ENCODE results near the gene KLHDC10. TPM values are rescaled to one million over a fixed set of nuclear protein-coding genes. Genes with fewer than 3 reads are reported as not detected.

KLHDC10 gene
- total and polyA plus RNA-seq, 2 donors from 2014 or later = 15.7 to 38.9 TPM

DNA sequence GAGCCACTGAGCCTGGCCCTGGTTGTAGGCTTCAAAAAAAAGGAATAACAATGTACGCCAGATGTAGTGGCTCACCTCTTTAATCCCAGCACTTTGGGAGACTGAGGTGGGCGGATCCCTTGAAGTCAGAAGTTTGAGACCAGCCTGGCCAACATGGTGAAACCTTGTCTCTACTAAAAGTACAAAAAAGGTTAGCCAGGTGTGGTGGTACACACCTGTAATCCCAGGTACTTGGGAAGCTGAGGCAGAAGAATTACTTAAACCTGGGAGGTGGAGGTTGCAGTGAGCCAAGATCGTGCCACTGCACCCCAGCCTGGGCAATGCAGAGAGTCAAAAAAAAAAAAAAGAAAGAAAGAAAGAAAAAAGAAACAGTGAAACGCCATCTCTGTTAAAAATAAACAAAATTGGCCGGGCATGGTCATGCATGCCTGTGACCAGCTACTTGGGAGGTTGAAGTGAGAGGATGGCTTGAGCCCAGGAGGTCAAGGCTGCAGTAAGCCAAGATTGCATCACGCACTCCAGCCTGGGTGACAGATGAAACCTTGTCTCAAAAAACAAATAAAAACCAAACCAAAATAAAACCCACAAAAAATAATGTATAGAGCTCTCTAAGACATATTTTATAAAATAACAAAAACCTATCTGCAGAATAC is 4.7 kb upstream of the KLHDC10 start:
- no peak for DNase-seq
- H3K4me3 ChIP-seq (ENCODE audit: low read length in 3 of 3) = no peak overlapping the region
- intact Hi-C loops (cut with DNase I) = no loop called here

DNA sequence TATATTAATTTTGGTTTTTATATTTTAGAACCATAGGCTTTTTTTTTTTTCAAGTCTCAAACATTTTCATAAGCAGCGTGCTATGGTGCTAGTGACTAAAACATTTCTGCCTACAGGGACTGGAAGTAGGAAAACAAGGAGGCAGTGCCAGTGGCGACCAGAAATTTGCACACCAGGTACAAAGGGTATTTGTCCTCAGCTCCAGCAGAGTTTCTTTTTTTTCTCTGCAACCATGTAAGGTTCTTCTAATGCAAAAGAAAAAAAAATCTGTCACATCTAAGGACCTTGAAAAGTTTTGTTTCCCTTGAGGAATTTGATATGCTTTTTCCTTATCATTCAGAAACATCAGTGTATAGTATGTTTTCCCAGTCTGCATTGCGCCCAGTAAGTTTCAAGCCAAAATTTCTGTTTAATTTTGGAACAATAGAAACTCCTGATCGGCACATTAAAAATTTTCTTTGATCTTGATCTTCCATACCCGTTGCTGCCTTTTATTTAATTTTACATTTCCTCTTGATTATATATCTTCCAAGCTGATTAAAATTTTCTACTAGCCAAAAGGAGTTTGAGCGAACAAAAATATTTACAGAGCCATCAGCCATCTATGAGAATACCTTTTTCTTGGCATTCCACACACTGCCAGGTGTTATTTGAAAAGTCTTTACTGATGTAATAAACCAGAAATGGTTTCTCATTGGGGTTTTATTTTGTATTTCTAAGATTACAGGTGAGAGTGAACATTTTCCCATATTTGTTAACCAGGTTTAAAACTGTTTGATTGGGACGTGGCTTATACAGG is 956 bp upstream of the KLHDC10 start:
- Histone ChIP-seq H3K9me3 (ENCODE audit: control insufficient read depth in 2 of 3, insufficient read depth in 1 of 3, low read length in 3 of 3) (no peaks in the 10 kb centered on the region), H3K9ac (ENCODE audit: low read length in 3 of 3) (peak overlapping the region in 2 of 3 donors; percentile 81 to 83), H3K4me1 (ENCODE audit: control insufficient read depth in 2 of 3, insufficient read depth in 2 of 3, low read depth in 1 of 3, low read length in 3 of 3) (peaks cover 3 to 15% (median 10%) of the 10 kb centered on the region in 3 donors), H3K27ac (ENCODE audit: low read depth in 2 of 2, low read length in 2 of 2) (peak overlapping the region in 1 of 2 donors; percentile 75), H3K27me3 (ENCODE audit: control insufficient read depth, insufficient read depth, low read length) (no peaks in the 10 kb centered on the region), H3K4me3 (ENCODE audit: low read length in 3 of 3) (peak overlapping the region; percentile 69 to 87 (median 76)), H3K36me3 (ENCODE audit: control insufficient read depth in 2 of 3, insufficient read depth in 3 of 3, low read length in 3 of 3) (no peaks in the 10 kb centered on the region)
- peak in 1 of 5 donors; percentile 20 for DNase-seq
- no peak for FAIRE-seq
- TF ChIP-seq, protein P1, sequence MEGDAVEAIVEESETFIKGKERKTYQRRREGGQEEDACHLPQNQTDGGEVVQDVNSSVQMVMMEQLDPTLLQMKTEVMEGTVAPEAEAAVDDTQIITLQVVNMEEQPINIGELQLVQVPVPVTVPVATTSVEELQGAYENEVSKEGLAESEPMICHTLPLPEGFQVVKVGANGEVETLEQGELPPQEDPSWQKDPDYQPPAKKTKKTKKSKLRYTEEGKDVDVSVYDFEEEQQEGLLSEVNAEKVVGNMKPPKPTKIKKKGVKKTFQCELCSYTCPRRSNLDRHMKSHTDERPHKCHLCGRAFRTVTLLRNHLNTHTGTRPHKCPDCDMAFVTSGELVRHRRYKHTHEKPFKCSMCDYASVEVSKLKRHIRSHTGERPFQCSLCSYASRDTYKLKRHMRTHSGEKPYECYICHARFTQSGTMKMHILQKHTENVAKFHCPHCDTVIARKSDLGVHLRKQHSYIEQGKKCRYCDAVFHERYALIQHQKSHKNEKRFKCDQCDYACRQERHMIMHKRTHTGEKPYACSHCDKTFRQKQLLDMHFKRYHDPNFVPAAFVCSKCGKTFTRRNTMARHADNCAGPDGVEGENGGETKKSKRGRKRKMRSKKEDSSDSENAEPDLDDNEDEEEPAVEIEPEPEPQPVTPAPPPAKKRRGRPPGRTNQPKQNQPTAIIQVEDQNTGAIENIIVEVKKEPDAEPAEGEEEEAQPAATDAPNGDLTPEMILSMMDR (IDR thresholded peaks at IDR 0.05; ENCODE audit: borderline replicate concordance, extremely low read depth, insufficient read depth) = no peak
- intact Hi-C loops (cut with DNase I) = no loop called here

More for the DNA sequence above, 4.7 kb upstream of the KLHDC10 start:
- Histone ChIP-seq H3K27ac (ENCODE audit: low read depth in 2 of 2, low read length in 2 of 2) (no peak overlapping the region), H3K4me1 (ENCODE audit: control insufficient read depth in 2 of 3, insufficient read depth in 2 of 3, low read depth in 1 of 3, low read length in 3 of 3) (peaks cover 0 to 7% (median 0%) of the 10 kb centered on the region in 3 donors), H3K9ac (ENCODE audit: low read length in 3 of 3) (no peak overlapping the region), H3K36me3 (ENCODE audit: control insufficient read depth in 2 of 3, insufficient read depth in 3 of 3, low read length in 3 of 3) (no peaks in the 10 kb centered on the region), H3K27me3 (ENCODE audit: control insufficient read depth, insufficient read depth, low read length) (no peaks in the 10 kb centered on the region), H3K9me3 (ENCODE audit: control insufficient read depth in 2 of 3, insufficient read depth in 1 of 3, low read length in 3 of 3) (no peaks in the 10 kb centered on the region)
- TF ChIP-seq, protein P1 (IDR thresholded peaks at IDR 0.05; ENCODE audit: borderline replicate concordance, extremely low read depth, insufficient read depth) = no peak
- no peak for FAIRE-seq

DNA sequence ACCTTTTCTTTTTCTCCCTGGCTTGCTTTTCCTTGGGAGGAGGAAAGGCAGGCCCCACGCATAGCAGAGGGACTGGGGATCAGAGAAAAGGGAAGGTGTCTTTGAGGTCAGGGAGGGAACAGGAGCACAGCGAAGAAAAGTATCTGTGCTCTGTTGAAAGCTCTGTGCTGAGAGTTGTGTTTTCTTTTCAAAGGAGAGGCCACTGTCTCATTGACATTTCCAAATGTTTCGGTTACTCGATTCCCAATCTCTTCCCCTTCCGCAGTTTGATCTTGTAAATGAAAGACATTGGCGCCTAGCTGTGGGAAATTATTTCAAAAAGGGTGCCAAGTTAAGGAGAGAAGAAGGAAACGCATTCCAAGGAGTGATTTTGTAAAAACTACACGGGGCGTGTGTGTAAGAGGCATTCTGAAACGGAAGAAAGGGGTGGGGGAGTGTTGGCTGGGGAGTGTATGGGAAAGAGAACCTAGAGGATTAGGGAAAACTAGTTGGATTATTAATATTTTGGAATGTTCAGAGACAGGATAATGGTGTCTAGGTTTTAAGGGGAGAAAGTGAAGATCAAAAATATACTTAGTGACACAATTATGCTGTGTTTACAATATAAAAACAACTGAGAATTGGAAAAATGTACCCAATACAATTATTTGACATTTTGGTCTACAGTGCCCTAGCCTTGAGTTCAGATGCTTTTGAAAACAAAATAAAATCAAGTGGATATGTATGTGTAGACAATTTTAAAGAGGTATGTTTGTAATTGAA is 708 bp downstream of the KLHDC10 start:
- FAIRE-seq = no peak
- H3K4me3 ChIP-seq (ENCODE audit: low read length in 3 of 3) = peak overlapping the region; percentile 69 to 98 (median 97)
- peak overlapping the region in 1 of 2 donors; percentile 81 for H3K27ac ChIP-seq (ENCODE audit: low read depth in 2 of 2, low read length in 2 of 2)
- intact Hi-C loops (cut with DNase I) = loop anchor here (10.0 kb wide), 1 partner anchor 654 kb away; no protein-coding TSS in a partner anchor
- no peaks in the 10 kb centered on the region for H3K27me3 ChIP-seq (ENCODE audit: control insufficient read depth, insufficient read depth, low read length)
- no peaks in the 10 kb centered on the region for H3K9me3 ChIP-seq (ENCODE audit: control insufficient read depth in 2 of 3, insufficient read depth in 1 of 3, low read length in 3 of 3)
- peaks cover 3 to 15% (median 10%) of the 10 kb centered on the region in 3 donors for H3K4me1 ChIP-seq (ENCODE audit: control insufficient read depth in 2 of 3, insufficient read depth in 2 of 3, low read depth in 1 of 3, low read length in 3 of 3)
- H3K9ac ChIP-seq (ENCODE audit: low read length in 3 of 3) = peak overlapping the region; percentile 70 to 93 (median 92)
- H3K36me3 ChIP-seq (ENCODE audit: control insufficient read depth in 2 of 3, insufficient read depth in 3 of 3, low read length in 3 of 3) = no peaks in the 10 kb centered on the region
- DNase-seq = peak in 2 of 5 donors; percentile 50 to 53
- TF ChIP-seq, protein P1 (IDR thresholded peaks at IDR 0.05; ENCODE audit: borderline replicate concordance, extremely low read depth, insufficient read depth) = no peak

All from kidney (tissue), 14 donors.